ENCODE results near the gene KCTD3.

Gene KCTD3

GRCh38 chr1:215581896-215582295 is 14.8 kb downstream of the KCTD3 start (continued):
- TF ChIP-seq, protein P1, sequence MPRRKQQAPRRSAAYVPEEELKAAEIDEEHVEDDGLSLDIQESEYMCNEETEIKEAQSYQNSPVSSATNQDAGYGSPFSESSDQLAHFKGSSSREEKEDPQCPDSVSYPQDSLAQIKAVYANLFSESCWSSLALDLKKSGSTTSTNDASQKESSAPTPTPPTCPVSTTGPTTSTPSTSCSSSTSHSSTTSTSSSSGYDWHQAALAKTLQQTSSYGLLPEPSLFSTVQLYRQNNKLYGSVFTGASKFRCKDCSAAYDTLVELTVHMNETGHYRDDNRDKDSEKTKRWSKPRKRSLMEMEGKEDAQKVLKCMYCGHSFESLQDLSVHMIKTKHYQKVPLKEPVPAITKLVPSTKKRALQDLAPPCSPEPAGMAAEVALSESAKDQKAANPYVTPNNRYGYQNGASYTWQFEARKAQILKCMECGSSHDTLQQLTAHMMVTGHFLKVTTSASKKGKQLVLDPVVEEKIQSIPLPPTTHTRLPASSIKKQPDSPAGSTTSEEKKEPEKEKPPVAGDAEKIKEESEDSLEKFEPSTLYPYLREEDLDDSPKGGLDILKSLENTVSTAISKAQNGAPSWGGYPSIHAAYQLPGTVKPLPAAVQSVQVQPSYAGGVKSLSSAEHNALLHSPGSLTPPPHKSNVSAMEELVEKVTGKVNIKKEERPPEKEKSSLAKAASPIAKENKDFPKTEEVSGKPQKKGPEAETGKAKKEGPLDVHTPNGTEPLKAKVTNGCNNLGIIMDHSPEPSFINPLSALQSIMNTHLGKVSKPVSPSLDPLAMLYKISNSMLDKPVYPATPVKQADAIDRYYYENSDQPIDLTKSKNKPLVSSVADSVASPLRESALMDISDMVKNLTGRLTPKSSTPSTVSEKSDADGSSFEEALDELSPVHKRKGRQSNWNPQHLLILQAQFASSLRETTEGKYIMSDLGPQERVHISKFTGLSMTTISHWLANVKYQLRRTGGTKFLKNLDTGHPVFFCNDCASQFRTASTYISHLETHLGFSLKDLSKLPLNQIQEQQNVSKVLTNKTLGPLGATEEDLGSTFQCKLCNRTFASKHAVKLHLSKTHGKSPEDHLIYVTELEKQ (tag by site-specific recombination; IDR thresholded peaks at IDR 0.05; ENCODE audit: borderline replicate concordance): peak; percentile 84; the same call in 1 of the 2 replicates
- TF ChIP-seq MYNN (tag by site-specific recombination; IDR thresholded peaks at IDR 0.05; ENCODE audit: borderline replicate concordance) (0 out of 2 replicates have a peak, but pooled peaks have one; percentile 27), ZSCAN4 (tag by site-specific recombination; IDR thresholded peaks at IDR 0.05) (peak; percentile 66), ZNF48 (tag by site-specific recombination; IDR thresholded peaks at IDR 0.05) (no peak), ZNF514 (tag by site-specific recombination; IDR thresholded peaks at IDR 0.05) (no peak), ZNF692 (tag by site-specific recombination; IDR thresholded peaks at IDR 0.05) (no peak), ZNF660 (tag by site-specific recombination; IDR thresholded peaks at IDR 0.05) (no peak), ZNF518A (tag by site-specific recombination; conservative IDR thresholded peaks at IDR 0.05; ENCODE audit: low read depth) (0 out of 2 replicates have a peak, but pooled peaks have one; percentile 18), ZEB2 (tag by site-specific recombination; IDR thresholded peaks at IDR 0.05) (peak; percentile 75; the same call in 1 of the 2 replicates), ZNF596 (tag by site-specific recombination; IDR thresholded peaks at IDR 0.05) (peak; percentile 48), ZNF549 (tag by site-specific recombination; IDR thresholded peaks at IDR 0.05) (no peak), ZNF350 (tag by site-specific recombination; IDR thresholded peaks at IDR 0.05) (no peak), ZSCAN23 (tag by site-specific recombination; IDR thresholded peaks at IDR 0.05) (no peak), ZNF362 (tag by site-specific recombination; IDR thresholded peaks at IDR 0.05) (no peak), ZNF394 (tag by site-specific recombination; IDR thresholded peaks at IDR 0.05; ENCODE audit: borderline replicate concordance) (no peak), SCRT1 (tag by site-specific recombination; IDR thresholded peaks at IDR 0.05; ENCODE audit: borderline replicate concordance) (peak; percentile 96), ZNF266 (tag by site-specific recombination; IDR thresholded peaks at IDR 0.05; ENCODE audit: low read depth) (no peak), ZNF146 (tag by site-specific recombination; IDR thresholded peaks at IDR 0.05) (peak; percentile 84), ZNF140 (tag by site-specific recombination; IDR thresholded peaks at IDR 0.05) (no peak), ZNF530 (tag by site-specific recombination; IDR thresholded peaks at IDR 0.05; ENCODE audit: low read depth) (no peak), ZBTB48 (tag by site-specific recombination; IDR thresholded peaks at IDR 0.05) (no peak), INSM2 (tag by site-specific recombination; IDR thresholded peaks at IDR 0.05) (peak; percentile 93), KLF16 (tag by site-specific recombination; IDR thresholded peaks at IDR 0.05) (no peak), HOXD13 (CRISPR knock-in tag; IDR thresholded peaks at IDR 0.05; ENCODE audit: borderline replicate concordance) (no peak)
- TF ChIP-seq, protein P2, sequence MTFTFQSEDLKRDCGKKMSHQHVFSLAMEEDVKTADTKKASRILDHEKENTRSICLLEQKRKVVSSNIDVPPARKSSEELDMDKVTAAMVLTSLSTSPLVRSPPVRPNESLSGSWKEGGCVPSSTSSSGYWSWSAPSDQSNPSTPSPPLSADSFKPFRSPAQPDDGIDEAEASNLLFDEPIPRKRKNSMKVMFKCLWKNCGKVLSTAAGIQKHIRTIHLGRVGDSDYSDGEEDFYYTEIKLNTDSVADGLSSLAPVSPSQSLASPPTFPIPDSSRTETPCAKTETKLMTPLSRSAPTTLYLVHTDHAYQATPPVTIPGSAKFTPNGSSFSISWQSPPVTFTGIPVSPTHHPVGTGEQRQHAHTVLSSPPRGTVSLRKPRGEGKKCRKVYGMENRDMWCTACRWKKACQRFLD (tag by site-specific recombination; IDR thresholded peaks at IDR 0.05): no peak
